ENCODE data around the gene ENTPD2.
"Not testable (repeated sequence)": the region's sequence is repeated elsewhere in the genome, so short reads cannot be mapped to it uniquely, and the experiment has no call there.

Gene ENTPD2

DNA sequence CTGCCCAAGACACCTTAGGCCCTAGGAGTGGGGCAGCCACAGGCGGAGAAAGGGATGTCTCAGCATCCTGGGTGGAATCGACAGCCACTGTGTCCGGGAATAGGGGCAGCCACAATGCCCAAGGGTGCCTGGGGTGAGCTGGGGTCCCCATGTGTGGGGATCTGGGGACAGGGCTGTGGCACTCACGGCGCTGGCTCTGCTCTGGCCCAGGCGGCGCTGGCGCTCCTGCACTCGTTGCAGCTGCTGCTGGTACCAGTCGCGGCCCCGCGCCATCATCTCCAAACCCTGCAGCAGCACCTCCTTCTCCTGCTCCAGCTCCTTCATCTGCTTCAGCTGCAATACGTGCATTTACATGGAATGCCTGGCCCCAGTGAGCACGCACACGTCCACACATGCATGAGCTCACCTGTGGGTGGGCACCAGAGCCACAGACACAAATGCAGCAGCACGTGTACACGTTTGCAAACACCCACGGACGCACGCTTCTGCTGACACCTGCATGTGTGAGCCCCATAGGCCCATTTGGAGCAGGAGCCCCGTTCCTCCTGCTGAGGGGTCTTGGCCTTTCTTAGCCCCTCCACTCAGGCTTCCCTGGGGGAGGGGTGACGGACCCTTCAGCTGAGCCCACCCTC is 11.6 kb upstream of the ENTPD2 start:
- Histone ChIP-seq H3K4me3 (no peak overlapping the region), H3K9ac (no peak overlapping the region), H3K27ac (no peak overlapping the region), H4K20me1 (peaks cover 72% of the 10 kb centered on the region), H3K4me1 (peaks cover 33% of the 10 kb centered on the region), H3K9me3 (no peaks in the 10 kb centered on the region), H3K4me2 (no peak overlapping the region), H3K36me3 (peaks cover 45% of the 10 kb centered on the region), H3K27me3 (no peaks in the 10 kb centered on the region)
- no peak for TF ChIP-seq Cebpa-rat (IDR thresholded peaks at IDR 0.05)

DNA sequence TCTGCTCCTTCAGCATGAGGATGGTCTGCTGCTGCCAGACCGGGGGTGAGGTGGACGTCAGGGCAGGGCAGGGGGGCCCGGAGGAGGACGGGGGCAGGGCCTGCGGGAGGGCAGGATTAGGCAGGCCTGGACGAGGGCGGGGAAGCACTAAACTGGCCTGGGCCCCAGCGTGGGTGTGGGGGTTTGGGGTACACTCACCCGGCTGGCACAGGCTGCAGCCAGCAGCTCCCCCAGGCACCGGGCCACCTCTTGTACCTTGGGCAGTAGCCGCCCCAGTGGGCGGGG is 11.0 kb upstream of the ENTPD2 start:
- H3K27ac ChIP-seq: no peak overlapping the region

DNA sequence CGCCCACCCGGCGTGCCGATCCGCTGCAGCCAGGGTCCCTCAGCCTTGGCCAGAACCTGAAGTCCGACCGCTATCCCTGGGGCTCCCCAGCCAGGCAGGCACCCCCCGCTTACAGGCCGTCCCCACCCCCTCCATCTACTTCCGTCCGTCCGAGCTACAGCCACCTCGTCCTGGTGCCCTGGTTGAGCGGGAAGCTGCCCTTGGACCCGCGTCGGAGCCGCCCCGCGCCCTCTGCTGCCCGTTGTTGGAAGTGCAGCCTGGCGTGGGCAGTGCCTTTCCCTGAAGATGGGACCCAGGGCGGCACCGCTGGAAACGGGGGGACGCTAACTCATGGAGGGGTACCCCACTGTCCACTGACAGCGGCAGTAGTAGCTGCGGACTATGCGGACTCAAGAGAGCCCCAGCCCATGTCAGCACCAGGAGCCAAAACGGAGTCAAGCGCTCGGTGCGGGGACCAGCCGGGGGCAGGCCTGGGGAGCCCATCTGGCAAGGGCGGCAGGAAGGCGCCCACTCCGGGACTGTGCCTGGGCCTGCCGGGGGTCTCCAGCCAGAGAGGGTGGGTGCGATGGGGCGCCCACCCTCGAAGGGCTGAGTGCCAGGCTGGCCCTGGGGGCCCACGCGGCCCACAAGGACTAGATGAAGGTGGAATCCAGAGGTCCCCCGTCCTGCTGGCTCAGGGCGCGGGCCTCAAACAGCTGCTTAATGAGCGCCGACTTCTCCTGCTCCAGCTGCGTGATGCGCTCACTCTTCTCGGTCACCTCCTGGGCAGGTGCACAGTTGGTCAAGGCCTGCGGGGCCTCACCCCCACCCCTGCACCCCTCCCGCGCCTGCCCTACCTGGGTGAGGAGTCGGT is 10.4 kb upstream of the ENTPD2 start:
- H3K4me1 ChIP-seq: peaks cover 28% of the 10 kb centered on the region
- no peak overlapping the region for H3K4me3 ChIP-seq
- H4K20me1 ChIP-seq: peaks cover 63% of the 10 kb centered on the region
- no peak overlapping the region for H3K9ac ChIP-seq
- no peak overlapping the region for H3K4me2 ChIP-seq
- H3K9me3 ChIP-seq: no peaks in the 10 kb centered on the region
- H3K27ac ChIP-seq: no peak overlapping the region
- no peak for TF ChIP-seq Cebpa-rat (IDR thresholded peaks at IDR 0.05)
- no peaks in the 10 kb centered on the region for H3K27me3 ChIP-seq
- peaks cover 45% of the 10 kb centered on the region for H3K36me3 ChIP-seq

More for the DNA sequence above, 11.0 kb upstream of the ENTPD2 start:
- Histone ChIP-seq H3K9me3 (no peaks in the 10 kb centered on the region), H3K36me3 (peaks cover 45% of the 10 kb centered on the region), H3K27me3 (no peaks in the 10 kb centered on the region), H3K4me1 (peaks cover 33% of the 10 kb centered on the region), H4K20me1 (peaks cover 68% of the 10 kb centered on the region), H3K9ac (no peak overlapping the region), H3K4me2 (no peak overlapping the region), H3K4me3 (no peak overlapping the region)
- no peak for TF ChIP-seq Cebpa-rat (IDR thresholded peaks at IDR 0.05)

DNA sequence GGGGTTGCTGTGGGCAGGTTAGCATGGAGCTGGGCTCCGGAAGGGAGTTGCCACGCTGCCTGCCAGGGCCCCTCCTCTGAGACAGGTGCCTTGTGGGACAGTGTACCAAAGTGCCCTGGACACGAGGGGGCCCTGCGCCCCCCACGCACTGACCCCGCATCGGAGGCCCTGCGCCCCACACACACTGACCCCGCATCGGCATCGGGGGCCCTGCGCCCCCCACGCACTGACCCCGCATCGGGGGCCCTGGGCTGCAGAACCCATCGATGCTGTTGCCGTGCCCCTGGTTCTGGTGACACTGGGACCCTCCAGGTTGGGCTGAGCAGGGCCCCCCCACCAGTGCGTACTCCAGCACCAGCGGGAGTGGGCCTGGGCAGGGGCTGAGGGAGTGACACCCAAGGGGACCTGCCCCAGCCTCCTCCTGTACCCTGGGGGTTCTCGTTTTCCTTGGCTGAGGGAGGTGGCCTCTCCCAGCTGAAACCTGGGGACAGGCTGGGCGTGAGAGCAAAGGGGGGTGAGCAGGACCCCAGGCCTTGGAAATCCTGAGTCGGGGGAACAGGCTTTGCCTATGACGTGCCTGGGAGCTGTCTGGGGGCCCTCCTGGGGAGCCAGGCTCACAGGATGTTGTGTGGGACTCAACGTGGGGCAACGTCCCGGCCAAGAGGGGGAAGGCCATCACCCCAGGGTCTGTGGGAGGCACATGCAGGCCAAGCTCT is 9.6 kb upstream of the ENTPD2 start:
- no peaks in the 10 kb centered on the region for H3K9me3 ChIP-seq
- no peak overlapping the region for H3K27ac ChIP-seq
- no peak overlapping the region for H3K4me2 ChIP-seq
- peaks cover 20% of the 10 kb centered on the region for H3K4me1 ChIP-seq
- peaks cover 45% of the 10 kb centered on the region for H3K36me3 ChIP-seq
- H3K27me3 ChIP-seq: no peaks in the 10 kb centered on the region
- H3K9ac ChIP-seq: no peak overlapping the region
- peaks cover 55% of the 10 kb centered on the region for H4K20me1 ChIP-seq
- no peak overlapping the region for H3K4me3 ChIP-seq
- no peak for TF ChIP-seq Cebpa-rat (IDR thresholded peaks at IDR 0.05)

DNA sequence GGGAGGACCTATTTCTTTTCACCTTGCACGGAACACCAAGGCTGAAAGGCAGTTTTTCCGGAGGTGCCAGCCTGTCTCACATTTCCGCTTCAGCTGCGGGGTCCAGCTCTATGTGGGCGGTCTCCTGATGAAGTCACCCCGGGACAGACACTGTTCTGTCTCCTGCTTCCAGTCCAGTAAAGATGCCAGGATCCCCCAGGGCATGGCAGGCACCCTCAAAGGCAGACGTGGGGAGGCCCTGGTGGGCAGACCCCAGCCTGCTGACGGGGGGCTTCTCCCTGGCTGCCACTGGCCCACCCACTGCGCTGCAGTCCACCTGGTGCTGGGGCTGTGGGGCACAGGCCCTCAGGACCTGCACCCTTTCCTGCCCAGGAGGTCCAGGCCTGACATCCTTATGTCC is 8.9 kb upstream of the ENTPD2 start:
- not testable (repeated sequence) for H3K4me2 ChIP-seq, H3K9me3 ChIP-seq, H3K4me3 ChIP-seq, H3K27me3 ChIP-seq, H3K9ac ChIP-seq, H3K27ac ChIP-seq
- peaks cover 48% of the 10 kb centered on the region for H4K20me1 ChIP-seq
- H3K36me3 ChIP-seq: peaks cover 45% of the 10 kb centered on the region
- H3K4me1 ChIP-seq: peaks cover 14% of the 10 kb centered on the region

DNA sequence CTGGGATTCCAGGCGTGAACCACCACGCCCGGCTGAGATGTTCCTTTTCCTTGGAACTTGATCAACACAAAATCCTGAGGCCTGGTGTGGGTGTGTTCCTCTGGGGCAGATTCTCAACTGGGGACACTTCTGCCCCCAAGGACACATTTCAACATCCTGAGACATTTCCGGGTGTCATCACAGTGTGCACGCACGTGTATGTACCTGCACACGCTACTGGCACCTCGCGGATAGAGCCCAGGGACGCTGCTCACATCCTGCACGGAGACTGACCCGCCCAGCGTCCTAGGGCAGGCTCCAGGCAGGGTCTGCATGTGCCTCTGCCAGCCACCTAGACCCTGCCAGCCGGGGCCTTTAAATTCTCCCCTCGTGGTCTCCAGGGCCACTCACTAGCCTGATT is 8.5 kb upstream of the ENTPD2 start:
- Histone ChIP-seq H4K20me1 (peaks cover 44% of the 10 kb centered on the region), H3K4me1 (peaks cover 9% of the 10 kb centered on the region), H3K36me3 (peaks cover 45% of the 10 kb centered on the region), H3K9me3 (no peaks in the 10 kb centered on the region), H3K4me3 (no peak overlapping the region), H3K4me2 (no peak overlapping the region), H3K9ac (no peak overlapping the region), H3K27ac (no peak overlapping the region), H3K27me3 (no peaks in the 10 kb centered on the region)
- TF ChIP-seq Cebpa-rat (IDR thresholded peaks at IDR 0.05): no peak

DNA sequence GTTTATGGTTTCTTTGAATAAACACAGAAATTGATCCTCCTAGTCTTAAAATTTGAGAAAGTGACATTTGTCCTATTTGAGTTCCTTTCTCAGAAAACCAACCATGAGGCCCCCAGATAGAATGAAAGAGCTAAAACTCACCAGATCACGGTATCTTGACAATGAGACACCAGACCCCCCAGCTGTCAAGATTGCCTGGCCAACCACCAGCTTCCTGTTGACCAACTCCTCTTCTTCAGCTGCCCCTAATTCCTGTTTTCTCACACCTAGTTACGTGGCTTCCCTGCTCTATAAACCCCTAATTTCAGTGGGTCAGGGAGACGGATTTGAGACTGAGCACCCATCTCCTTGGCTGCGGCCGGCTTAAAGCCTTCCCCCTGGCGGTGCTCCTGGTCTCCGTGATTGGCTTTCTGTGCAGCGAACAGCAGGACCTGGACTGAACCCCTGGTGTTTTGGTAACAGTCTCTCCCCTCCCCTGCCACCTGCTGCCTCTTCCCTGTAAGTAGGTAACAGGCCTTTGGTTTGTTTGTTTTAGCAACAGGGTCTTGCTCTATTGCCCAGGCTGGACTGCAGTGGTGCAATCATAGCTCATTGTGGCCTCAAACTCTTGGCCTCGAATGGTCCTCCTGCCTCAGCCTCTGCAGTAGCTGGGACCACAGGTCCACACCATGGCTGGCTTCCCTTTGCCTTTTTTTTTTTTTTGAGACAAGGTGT is 4.8 kb upstream of the ENTPD2 start:
- Histone ChIP-seq H3K27ac (no peak overlapping the region), H3K9ac (no peak overlapping the region)

DNA sequence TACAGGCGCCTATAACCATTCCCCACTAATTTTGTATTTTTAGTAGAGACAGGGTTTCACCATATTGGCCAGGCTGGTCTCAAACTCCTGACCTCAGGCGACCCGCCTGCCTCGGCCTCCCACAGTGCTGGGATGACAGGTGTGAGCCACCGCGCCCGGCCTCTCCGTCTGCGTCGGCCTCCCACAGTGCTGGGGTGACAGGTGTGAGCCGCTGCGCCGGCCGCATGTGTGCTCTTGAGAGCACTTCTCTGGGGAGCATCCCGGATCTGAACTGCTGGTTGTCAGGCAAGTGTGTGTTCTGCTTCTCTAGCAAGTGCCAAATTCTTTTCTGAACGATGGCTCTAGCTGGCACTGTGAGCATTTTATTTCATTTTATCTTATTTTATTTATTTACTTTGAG is 3.7 kb upstream of the ENTPD2 start:
- peaks cover 43% of the 10 kb centered on the region for H3K27me3 ChIP-seq

More for the DNA sequence above, 4.8 kb upstream of the ENTPD2 start:
- peaks cover 26% of the 10 kb centered on the region for H4K20me1 ChIP-seq
- H3K27me3 ChIP-seq: peaks cover 32% of the 10 kb centered on the region
- H3K4me1 ChIP-seq: peaks cover 7% of the 10 kb centered on the region; the same call in 1 of the 2 replicates
- H3K36me3 ChIP-seq: peaks cover 10% of the 10 kb centered on the region
- no peak overlapping the region for H3K4me3 ChIP-seq
- H3K4me2 ChIP-seq: no peak overlapping the region
- no peaks in the 10 kb centered on the region for H3K9me3 ChIP-seq
- TF ChIP-seq Cebpa-rat (IDR thresholded peaks at IDR 0.05): no peak

DNA sequence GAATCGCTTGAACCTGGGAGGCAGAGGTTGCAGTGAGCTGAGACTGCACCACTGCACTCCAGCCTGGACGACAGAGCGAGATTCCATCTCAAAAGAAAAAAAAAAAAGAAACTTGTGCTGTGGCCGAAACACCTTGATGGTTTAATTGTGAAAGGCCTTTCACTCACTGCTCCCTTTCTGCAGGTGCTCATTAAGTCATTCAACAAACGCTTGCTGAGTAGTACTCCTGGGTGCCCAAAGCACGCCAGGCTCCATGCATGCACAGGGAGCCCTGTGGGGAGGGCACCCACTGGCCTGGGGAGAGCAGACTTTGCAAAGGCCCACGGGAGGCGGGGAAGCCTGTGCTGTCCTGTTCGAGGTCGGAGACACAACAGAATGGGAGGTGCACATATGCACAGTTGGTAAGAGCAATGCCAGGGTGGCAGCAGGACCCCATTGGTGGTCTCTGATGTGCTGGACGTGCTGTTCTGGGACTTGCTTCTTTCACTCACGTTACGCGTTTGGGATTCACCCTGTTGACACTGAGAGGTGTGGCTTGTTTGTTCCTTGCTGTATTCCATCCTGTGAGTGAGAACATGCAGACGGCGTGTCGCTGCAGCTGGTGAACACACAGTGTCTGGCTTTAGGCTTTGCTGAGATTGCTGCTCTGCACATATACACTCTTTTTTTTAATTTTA is 3.0 kb upstream of the ENTPD2 start:
- Histone ChIP-seq H3K4me1 (peaks cover 15% of the 10 kb centered on the region; the same call in 1 of the 2 replicates), H3K4me2 (no peak overlapping the region)

More for the DNA sequence above, 3.7 kb upstream of the ENTPD2 start:
- Histone ChIP-seq H3K9ac (no peak overlapping the region), H3K4me1 (peaks cover 17% of the 10 kb centered on the region; the same call in 1 of the 2 replicates), H3K9me3 (no peaks in the 10 kb centered on the region), H3K4me2 (no peak overlapping the region), H3K36me3 (no peaks in the 10 kb centered on the region), H3K27ac (no peak overlapping the region), H4K20me1 (peaks cover 31% of the 10 kb centered on the region; the same call in 1 of the 2 replicates), H3K4me3 (no peak overlapping the region)
- no peak for TF ChIP-seq Cebpa-rat (IDR thresholded peaks at IDR 0.05)

More for the DNA sequence above, 3.0 kb upstream of the ENTPD2 start:
- Histone ChIP-seq H3K9me3 (no peaks in the 10 kb centered on the region), H3K27me3 (peaks cover 50% of the 10 kb centered on the region), H4K20me1 (peaks cover 35% of the 10 kb centered on the region; the same call in 1 of the 2 replicates), H3K36me3 (no peaks in the 10 kb centered on the region), H3K9ac (no peak overlapping the region), H3K4me3 (no peak overlapping the region), H3K27ac (no peak overlapping the region)
- TF ChIP-seq Cebpa-rat (IDR thresholded peaks at IDR 0.05): no peak
